HCT116 (cell line): Measurements from ENCODE around the gene RBM47. TPM values are rescaled to one million over a fixed set of nuclear protein-coding genes. Genes with fewer than 3 reads are reported as not detected.
A peak's percentile ranks its signal among the peaks of the same experiment; 100 is the strongest.

Source experiments
- ATAC-seq: fragments of 200-7000 bp; cut with Tn5 transposase; 2 replicates; pipeline ENCODE4 v1.9.1; 2020; ENCODE audit warnings: mild to moderate bottlenecking, moderate library complexity
- Bru-seq: library from RNA; stranded (reverse); fragments of 400-500 nt; gene quantifications from one replicate; lab custom pipeline; 2021; lab: Mats Ljungman, UMichigan
- BruChase-seq, 2 experiments: library from RNA; stranded (reverse); fragments of 400-500 nt; gene quantifications; one replicate each; lab custom pipeline; 2021; lab: Mats Ljungman, UMichigan
- BruUV-seq: library from RNA; stranded (reverse); fragments of 400-500 nt; replicated peaks from 2 replicates; lab custom pipeline; 2021; lab: Mats Ljungman, UMichigan
- CTCF ChIA-PET: fragments of 300-600 bp; sonication (Branson Sonifier 250); formaldehyde crosslinking; loops from one replicate; lab custom pipeline; 2021; ENCODE audit warnings: antibody characterized with exemption; lab: Charles Lee
- POLR2A ChIA-PET: fragments of 300-600, 350-600 bp; sonication (Branson Sonifier 250); formaldehyde crosslinking; loops from one replicate; lab custom pipeline; 2021; ENCODE audit warnings: antibody characterized with exemption; lab: Charles Lee
- RAD21 ChIA-PET, 2 experiments: fragments of 300-600 bp; sonication (Branson Sonifier 250); formaldehyde crosslinking; loops; one replicate each; lab custom pipeline; 2023; ENCODE audit warnings: low total read pairs in 2 of 2; ENCODE audit not compliant: uncharacterized antibody in 2 of 2, unreplicated experiment in 2 of 2, low non-redundant PET in 1 of 2; lab: Charles Lee
- DNase-seq: peaks from one replicate; pipeline ENCODE4 v3.0.0-alpha.2; 2010; ENCODE audit warnings: low read depth, low spot score
- H2AFZ ChIP-seq: fragments of 200-600 bp; shearing (Covaris generic), sonication (generic); 2 replicates; pipeline ENCODE4 v1.6.1; 2017; ENCODE audit warnings: low read depth, mixed run types, mixed read lengths, antibody characterized with exemption, low read length; ENCODE audit not compliant: poor library complexity, severe bottlenecking
- H3K27ac ChIP-seq: 2 replicates; pipeline ENCODE4 v1.5.1; 2012; ENCODE audit warnings: low read depth, low read length
- H3K27me3 ChIP-seq: fragments of 200-600 bp; sonication (generic); 2 replicates; pipeline ENCODE4 v1.6.1; 2016; ENCODE audit warnings: mixed run types, low read length, mixed read lengths; ENCODE audit not compliant: insufficient read depth
- H3K36me3 ChIP-seq, 2 experiments: fragments of 200-500 bp in 1 of 2; fragments of 200-600 bp in 1 of 2; sonication (Bioruptor generic) in 1 of 2; sonication (generic) in 1 of 2; 2 replicates each; pipeline versions ENCODE4 v1.5.1 to v1.6.1; 2014 to 2016; ENCODE audit warnings: low read length in 2 of 2, inconsistent platforms in 1 of 2, mixed read lengths in 1 of 2, mixed run types in 1 of 2; ENCODE audit not compliant: insufficient read depth in 2 of 2, control insufficient read depth in 1 of 2
- H3K4me1 ChIP-seq, 2 experiments: fragments of 200-600 bp in 1 of 2; sonication (generic) in 1 of 2; 2 replicates each; pipeline versions ENCODE4 v1.5.1 to v1.6.1; 2012 to 2017; ENCODE audit warnings: low read length in 2 of 2, inconsistent platforms in 1 of 2, mild to moderate bottlenecking in 1 of 2, mixed read lengths in 1 of 2, mixed run types in 1 of 2, moderate library complexity in 1 of 2; ENCODE audit not compliant: insufficient read depth in 2 of 2, control insufficient read depth in 1 of 2
- H3K4me2 ChIP-seq: fragments of 200-600 bp; sonication (generic); 2 replicates; pipeline ENCODE4 v1.6.1; 2017; ENCODE audit warnings: mixed run types, low read length, mixed read lengths
- H3K4me3 ChIP-seq, 2 experiments: fragments of 200-600 bp in 1 of 2; sonication (generic) in 1 of 2; replicated peaks in 1 of 2; 2 replicates each; pipeline ENCODE4 v1.5.1; 2011 to 2016; ENCODE audit warnings: low read length in 2 of 2, control low read depth in 1 of 2, low read depth in 1 of 2, mild to moderate bottlenecking in 1 of 2, mixed read lengths in 1 of 2, mixed run types in 1 of 2
- H3K79me2 ChIP-seq: fragments of 200-600 bp; sonication (generic); 2 replicates; pipeline ENCODE4 v1.6.1; 2017; ENCODE audit warnings: mild to moderate bottlenecking, mixed run types, low read length, moderate library complexity, mixed read lengths; ENCODE audit not compliant: insufficient read depth
- H3K9ac ChIP-seq: fragments of 200-600 bp; sonication (generic); 2 replicates; pipeline ENCODE4 v1.6.1; 2016; ENCODE audit warnings: low read length, mixed read lengths
- H3K9me2 ChIP-seq: fragments of 200-600 bp; sonication (generic), shearing (Covaris generic); 2 replicates; pipeline ENCODE4 v1.6.1; 2017; ENCODE audit warnings: mixed run types, mild to moderate bottlenecking, moderate library complexity; ENCODE audit not compliant: insufficient read depth
- H3K9me3 ChIP-seq, 2 experiments: fragments of 200-500 bp in 1 of 2; fragments of 200-600 bp in 1 of 2; sonication (Bioruptor generic) in 1 of 2; sonication (generic) in 1 of 2; 2 replicates each; pipeline ENCODE4 v1.6.1; 2014 to 2017; ENCODE audit warnings: low read length in 2 of 2, mixed read lengths in 2 of 2, inconsistent platforms in 1 of 2, low read depth in 1 of 2, mild to moderate bottlenecking in 1 of 2, mixed run types in 1 of 2, moderate library complexity in 1 of 2; ENCODE audit not compliant: control insufficient read depth in 1 of 2, insufficient read depth in 1 of 2
- H4K20me1 ChIP-seq: fragments of 200-600 bp; sonication (generic), shearing (Covaris generic); 2 replicates; pipeline ENCODE4 v1.6.1; 2017; ENCODE audit warnings: mixed run types, mild to moderate bottlenecking, moderate library complexity; ENCODE audit not compliant: insufficient read depth
- CBX3 ChIP-seq: IDR thresholded peaks from 2 replicates; pipeline ENCODE4 v1.6.1; 2012; ENCODE audit warnings: low read depth
- CEBPB ChIP-seq: IDR thresholded peaks from 2 replicates; pipeline ENCODE4 v1.6.1; 2012; ENCODE audit warnings: low read depth
- EGR1 ChIP-seq: IDR thresholded peaks from 2 replicates; pipeline ENCODE4 v1.6.1; 2012; ENCODE audit warnings: low read depth
- EZH2 ChIP-seq: fragments of 200-600 bp; sonication (generic); IDR thresholded peaks from 2 replicates; pipeline ENCODE4 v1.6.1; 2017; ENCODE audit warnings: antibody characterized with exemption, mixed run types
- EZH2phosphoT487 ChIP-seq: fragments of 200-600 bp; IDR thresholded peaks from 2 replicates; pipeline ENCODE4 v1.6.1; 2018; ENCODE audit warnings: antibody characterized with exemption, borderline replicate concordance
- FOSL1 ChIP-seq: IDR thresholded peaks from 2 replicates; pipeline ENCODE4 v1.6.1; 2012; ENCODE audit warnings: low read depth
- JUND ChIP-seq: IDR thresholded peaks from 2 replicates; pipeline ENCODE4 v1.6.1; 2012
- POLR2AphosphoS5 ChIP-seq: IDR thresholded peaks from 2 replicates; pipeline ENCODE4 v1.6.1; 2011; ENCODE audit warnings: mild to moderate bottlenecking, low read depth, low read length, moderate library complexity
- RAD21 ChIP-seq: IDR thresholded peaks from 2 replicates; pipeline ENCODE4 v1.6.1; 2012; ENCODE audit warnings: low read depth, mild to moderate bottlenecking
- SIN3A ChIP-seq: IDR thresholded peaks from 2 replicates; pipeline ENCODE4 v1.6.1; 2012; ENCODE audit warnings: low read depth
- SP1 ChIP-seq: IDR thresholded peaks from 2 replicates; pipeline ENCODE4 v1.6.1; 2012; ENCODE audit warnings: low read depth
- TCF7L2 ChIP-seq: IDR thresholded peaks from 2 replicates; pipeline ENCODE4 v1.7.0; 2011; ENCODE audit warnings: borderline replicate concordance, inconsistent platforms; ENCODE audit not compliant: insufficient read depth, insufficient read length; ENCODE audit errors: extremely low read depth
- YY1 ChIP-seq: IDR thresholded peaks from 2 replicates; pipeline ENCODE4 v1.6.1; 2011; ENCODE audit warnings: low read length, low read depth, moderate library complexity, mild to moderate bottlenecking; ENCODE audit not compliant: insufficient replicate concordance; ENCODE audit errors: extremely low read depth
- ZNF274 ChIP-seq: fragments of 200-500 bp; sonication (Bioruptor generic); IDR thresholded peaks from 2 replicates; pipeline ENCODE4 v1.6.1; 2014; ENCODE audit warnings: mild to moderate bottlenecking, low read depth, low read length, inconsistent platforms
- intact Hi-C: fragments of 100-400 bp; cut with micrococcal nuclease; formaldehyde crosslinking; loops from 2 replicates; pipeline ENCODE4 v1.10.0; 2022
- long read RNA-seq: library from polyadenylated mRNA; unstranded; transcript quantifications from one replicate; pipeline ENCODE4 v2.0.0, GENCODE V29; 2021; ENCODE audit not compliant: unreplicated experiment
- polyA plus RNA-seq: library from polyadenylated mRNA; unstranded; fragments of >200 nt; gene quantifications from 2 replicates; pipeline ENCODE4 v1.2.1, GENCODE V29; 2012; ENCODE audit warnings: missing spikeins
- total RNA-seq: library from RNA; stranded (reverse); gene quantifications from one replicate; pipeline ENCODE4 v1.2.1, GENCODE V29; 2021; ENCODE audit not compliant: unreplicated experiment
- TF ChIP-seq, protein P1 (sequence below), 3 experiments: fragments of 200-600 bp in 1 of 3; sonication (generic) in 1 of 3; IDR thresholded peaks in 2 of 3; conservative IDR thresholded peaks in 1 of 3; 2 replicates each; pipeline ENCODE4 v1.5.1; 2012 to 2017; ENCODE audit warnings: low read depth in 2 of 3, low read length in 2 of 3, antibody characterized with exemption in 1 of 3, borderline replicate concordance in 1 of 3, control low read depth in 1 of 3, mild to moderate bottlenecking in 1 of 3, mixed read lengths in 1 of 3, mixed run types in 1 of 3, moderate library complexity in 1 of 3; ENCODE audit not compliant: insufficient read depth in 1 of 3
- TF ChIP-seq, protein P2 (sequence below): IDR thresholded peaks from 2 replicates; pipeline ENCODE4 v1.6.1; 2012
- TF ChIP-seq, protein P3 (sequence below): IDR thresholded peaks from 2 replicates; pipeline ENCODE4 v1.6.1; 2012

The RBM47 gene
- 22.2 TPM for total RNA-seq
- polyA plus RNA-seq = 10.4 and 14.2 TPM in 2 replicates
- percentile 62 among the genes with signal in this experiment for Bru-seq, nascent RNA
- percentile 59 among the genes with signal in this experiment for BruChase-seq, experiment 1, labeled RNA remaining after a 6-hour chase
- BruChase-seq, experiment 2, labeled RNA remaining after a 2-hour chase = percentile 61 among the genes with signal in this experiment
- long read RNA-seq, full-length matches to known transcripts = 11 of 35 reads
- long read RNA-seq, partial matches to known transcripts = 8 of 35 reads
- long read RNA-seq, other reads (novel, unspliced or antisense) = 16 of 35 reads

DNA sequence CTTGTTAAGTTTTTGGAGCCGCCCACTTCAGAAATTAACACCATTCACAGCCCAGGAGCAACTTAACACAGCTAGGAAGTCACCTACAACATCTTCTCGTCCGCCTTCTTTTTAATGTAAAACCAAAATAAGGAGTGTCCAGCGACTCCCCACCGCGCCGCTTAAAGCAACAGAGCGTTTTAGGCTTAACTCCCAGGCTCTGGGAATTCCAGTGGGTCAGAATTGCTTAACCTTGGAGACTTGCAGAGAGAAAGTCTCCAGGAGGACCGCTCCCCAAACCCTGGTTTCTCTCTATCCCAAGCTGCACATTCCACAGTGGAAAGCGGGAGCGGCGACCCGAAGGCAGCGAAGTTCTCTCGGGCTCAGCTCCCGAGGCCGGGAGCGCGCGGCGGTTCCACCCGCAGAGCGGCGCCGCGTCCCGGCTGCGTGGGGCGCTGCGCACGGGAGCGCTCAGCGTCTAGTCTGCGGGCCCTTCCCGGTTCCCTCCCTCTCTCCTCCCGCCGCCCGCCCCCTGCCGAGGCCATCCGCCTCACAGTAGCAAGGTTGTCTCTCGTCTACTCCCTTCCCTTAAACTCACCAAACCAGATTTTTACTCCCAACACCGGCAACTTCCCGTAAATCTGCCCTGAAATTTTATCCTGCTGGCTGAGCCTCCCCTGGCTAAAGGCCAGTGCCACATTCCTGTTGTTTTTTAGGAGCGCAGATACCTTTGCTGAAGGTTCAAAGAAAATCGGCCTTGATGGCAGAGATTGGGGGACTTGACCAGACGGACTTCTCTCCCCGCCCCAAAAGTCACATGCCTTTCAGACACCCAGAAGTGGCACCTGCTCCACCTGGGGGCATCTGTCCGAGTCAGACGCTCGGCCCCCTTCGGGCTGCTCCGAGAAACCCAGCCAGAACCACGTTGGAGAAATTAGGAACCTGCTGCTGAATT lies at the start of gene RBM47:
RBM47 (minus strand) TSS at position 464 of the 934 bp plus-strand sequence. CDS start 190,971 bp downstream, outside the sequence.
- no peaks in the 10 kb centered on the region for H3K9me3 ChIP-seq
- H3K27me3 ChIP-seq = no peaks in the 10 kb centered on the region
- H2AFZ ChIP-seq = peak within 1 kb of the TSS; percentile 97
- peak within 1 kb of the TSS; percentile 90 for H3K4me2 ChIP-seq
- H3K9me2 ChIP-seq = no peaks in the 10 kb centered on the region
- peak within 1 kb of the TSS; percentile 68 for H3K9ac ChIP-seq
- 0 out of 2 replicates have a peak, but pooled peaks cover 4% of the 10 kb centered on the region for H3K79me2 ChIP-seq
- peak; percentile 86 for ATAC-seq
- H3K27ac ChIP-seq = peak within 1 kb of the TSS; percentile 96
- H3K4me3 ChIP-seq = peak within 1 kb of the TSS; percentile 62 to 72
- POLR2A ChIA-PET = interaction anchor here (1.5 kb wide), 1 partner anchor 9 kb away, joined by 3 read pairs; no protein-coding TSS in a partner anchor
- intact Hi-C loops = loop anchor here (5.0 kb wide), 1 partner anchor 67 kb away; no protein-coding TSS in a partner anchor
- RAD21 ChIA-PET = interaction anchor here in 1 of 2 experiments (0.5 kb wide), 1 partner anchor 97 kb away, joined by 3 read pairs; no protein-coding TSS in a partner anchor
- DNase-seq = peak; percentile 50
- H4K20me1 ChIP-seq = no peaks in the 10 kb centered on the region
- CTCF ChIA-PET = no interaction called here
- peak; percentile 10 for TF ChIP-seq TCF7L2
- no peak for TF ChIP-seq FOSL1
- TF ChIP-seq, protein P1, sequence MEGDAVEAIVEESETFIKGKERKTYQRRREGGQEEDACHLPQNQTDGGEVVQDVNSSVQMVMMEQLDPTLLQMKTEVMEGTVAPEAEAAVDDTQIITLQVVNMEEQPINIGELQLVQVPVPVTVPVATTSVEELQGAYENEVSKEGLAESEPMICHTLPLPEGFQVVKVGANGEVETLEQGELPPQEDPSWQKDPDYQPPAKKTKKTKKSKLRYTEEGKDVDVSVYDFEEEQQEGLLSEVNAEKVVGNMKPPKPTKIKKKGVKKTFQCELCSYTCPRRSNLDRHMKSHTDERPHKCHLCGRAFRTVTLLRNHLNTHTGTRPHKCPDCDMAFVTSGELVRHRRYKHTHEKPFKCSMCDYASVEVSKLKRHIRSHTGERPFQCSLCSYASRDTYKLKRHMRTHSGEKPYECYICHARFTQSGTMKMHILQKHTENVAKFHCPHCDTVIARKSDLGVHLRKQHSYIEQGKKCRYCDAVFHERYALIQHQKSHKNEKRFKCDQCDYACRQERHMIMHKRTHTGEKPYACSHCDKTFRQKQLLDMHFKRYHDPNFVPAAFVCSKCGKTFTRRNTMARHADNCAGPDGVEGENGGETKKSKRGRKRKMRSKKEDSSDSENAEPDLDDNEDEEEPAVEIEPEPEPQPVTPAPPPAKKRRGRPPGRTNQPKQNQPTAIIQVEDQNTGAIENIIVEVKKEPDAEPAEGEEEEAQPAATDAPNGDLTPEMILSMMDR (IDR thresholded peaks at IDR 0.05 in 2 of 3, conservative IDR thresholded peaks at IDR 0.05 in 1 of 3; ENCODE audit: borderline replicate concordance in 1 of 3, insufficient read depth in 1 of 3, low read depth in 2 of 3, low read length in 2 of 3) = 0 out of 6 replicates have a peak, but pooled peaks of 1 of the 3 experiments have one; percentile 13
- TF ChIP-seq ZNF274 = no peak
- TF ChIP-seq EZH2phosphoT487 = no peak
- TF ChIP-seq RAD21 = peak; percentile 24; the same call in 1 of the 2 replicates
- peak; percentile 35 for TF ChIP-seq YY1
- no peak for TF ChIP-seq JUND
- TF ChIP-seq SP1 = peak; percentile 51
- TF ChIP-seq, protein P2, sequence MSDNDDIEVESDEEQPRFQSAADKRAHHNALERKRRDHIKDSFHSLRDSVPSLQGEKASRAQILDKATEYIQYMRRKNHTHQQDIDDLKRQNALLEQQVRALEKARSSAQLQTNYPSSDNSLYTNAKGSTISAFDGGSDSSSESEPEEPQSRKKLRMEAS = no peak
- TF ChIP-seq EZH2 = no peak
- TF ChIP-seq, protein P3, sequence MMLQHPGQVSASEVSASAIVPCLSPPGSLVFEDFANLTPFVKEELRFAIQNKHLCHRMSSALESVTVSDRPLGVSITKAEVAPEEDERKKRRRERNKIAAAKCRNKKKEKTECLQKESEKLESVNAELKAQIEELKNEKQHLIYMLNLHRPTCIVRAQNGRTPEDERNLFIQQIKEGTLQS = no peak
- TF ChIP-seq POLR2AphosphoS5 = peak; percentile 55
- no peak for TF ChIP-seq CEBPB
- no peak for TF ChIP-seq EGR1
- TF ChIP-seq SIN3A = peak; percentile 58; the same call in 1 of the 2 replicates
- no peak for TF ChIP-seq CBX3
- TF ChIP-seq, all 23 proteins: peak for 7
- Histone ChIP-seq H3K36me3 (no peaks in the 10 kb centered on the region), H3K4me1 (peaks cover 22 to 29% of the 10 kb centered on the region in 2 experiments)
- TSS peak; percentile 76 for BruUV-seq
